HG02588 (cell line): ENCODE measurements around the gene MACROD2.
A peak's percentile ranks its signal among the peaks of the same experiment; 100 is the strongest.

Experiments
- ATAC-seq: cut with Tn5 transposase; IDR thresholded peaks from one replicate; pipeline ENCODE4 v1.9.1; 2021; ENCODE audit warnings: mild to moderate bottlenecking, moderate library complexity; ENCODE audit not compliant: unreplicated experiment

Gene MACROD2

GRCh38 chr20:15889514-15890256 lies 1894.4 kb downstream of the MACROD2 start:
- no peak for ATAC-seq

- ATAC-seq: no peak
These were observed 1895.2 kb downstream of the MACROD2 start for GRCh38 chr20:15890407-15890982.

- ATAC-seq: peak; percentile 7
These were observed 1899.8 kb downstream of the MACROD2 start for GRCh38 chr20:15895126-15895525.

GRCh38 chr20:15895560-15896084 lies 1900.3 kb downstream of the MACROD2 start:
- ATAC-seq: peak; percentile 81

GRCh38 chr20:15899967-15900366 lies 1904.7 kb downstream of the MACROD2 start:
- no peak for ATAC-seq

- ATAC-seq: no peak
These were observed 1905.1 kb downstream of the MACROD2 start for GRCh38 chr20:15900443-15900842.

- ATAC-seq: no peak
These were observed 1907.2 kb downstream of the MACROD2 start for GRCh38 chr20:15902493-15902892.

- no peak for ATAC-seq
These were observed 1910.3 kb downstream of the MACROD2 start for GRCh38 chr20:15905661-15906060.

GRCh38 chr20:15909995-15910394 lies 1914.7 kb downstream of the MACROD2 start:
- ATAC-seq: no peak

GRCh38 chr20:15911581-15911980 lies 1916.3 kb downstream of the MACROD2 start:
- ATAC-seq: no peak

GRCh38 chr20:15913391-15914025 lies 1918.2 kb downstream of the MACROD2 start:
- ATAC-seq: no peak

GRCh38 chr20:15916623-15917022 lies 1921.3 kb downstream of the MACROD2 start:
- ATAC-seq: no peak

GRCh38 chr20:15917283-15917682 lies 1922.0 kb downstream of the MACROD2 start:
- ATAC-seq: no peak

- ATAC-seq: no peak
These were observed 1923.3 kb downstream of the MACROD2 start for GRCh38 chr20:15918631-15919030.

- ATAC-seq: no peak
These were observed 1923.8 kb downstream of the MACROD2 start for GRCh38 chr20:15919118-15919517.

GRCh38 chr20:15921930-15922329 lies 1926.6 kb downstream of the MACROD2 start:
- ATAC-seq: no peak

- ATAC-seq: peak; percentile 38
These were observed 1927.2 kb downstream of the MACROD2 start for GRCh38 chr20:15922556-15922955.

- peak; percentile 62 for ATAC-seq
These were observed 1927.9 kb downstream of the MACROD2 start for GRCh38 chr20:15923030-15923776.

GRCh38 chr20:15924556-15924955 lies 1929.2 kb downstream of the MACROD2 start:
- no peak for ATAC-seq

- no peak for ATAC-seq
These were observed 1930.1 kb downstream of the MACROD2 start for GRCh38 chr20:15925376-15925775.
